ENCODE measurements around the gene HCFC1. TPM values are rescaled to one million over a fixed set of nuclear protein-coding genes. Genes with fewer than 3 reads are reported as not detected.
A peak's percentile ranks its signal among the peaks of the same experiment; 100 is the strongest.

The HCFC1 gene
- total and polyA plus RNA-seq, 7 donors = 7.4 to 57.3 (median 25.8) TPM

- Histone ChIP-seq H3K9me3 (no peaks in the 10 kb centered on the region), H3K27me3 (no peaks in the 10 kb centered on the region), H3K4me3 (no peak overlapping the region), H3K36me3 (peaks cover 0 to 26% (median 6%) of the 10 kb centered on the region in 4 donors), H3K4me1 (peaks cover 0 to 40% (median 28%) of the 10 kb centered on the region in 4 donors), H3K27ac (peak overlapping the region in 1 of 4 donors; percentile 71)
- WGBS, 2 donors = 90 to 94% methylated on average over 31 of the region's 31 CpGs
- no peak for DNase-seq
- intact Hi-C loops (cut with DNase I) = loop anchor here (5.0 kb wide), 1 partner anchor 148 kb away; the partner anchor contains the start of gene SRPK3
- TF ChIP-seq EP300 (IDR thresholded peaks at IDR 0.05) (no peak), POLR2AphosphoS5 (IDR thresholded peaks at IDR 0.05) (no peak), POLR2A (IDR thresholded peaks at IDR 0.05) (no peak)
- TF ChIP-seq, protein P1, sequence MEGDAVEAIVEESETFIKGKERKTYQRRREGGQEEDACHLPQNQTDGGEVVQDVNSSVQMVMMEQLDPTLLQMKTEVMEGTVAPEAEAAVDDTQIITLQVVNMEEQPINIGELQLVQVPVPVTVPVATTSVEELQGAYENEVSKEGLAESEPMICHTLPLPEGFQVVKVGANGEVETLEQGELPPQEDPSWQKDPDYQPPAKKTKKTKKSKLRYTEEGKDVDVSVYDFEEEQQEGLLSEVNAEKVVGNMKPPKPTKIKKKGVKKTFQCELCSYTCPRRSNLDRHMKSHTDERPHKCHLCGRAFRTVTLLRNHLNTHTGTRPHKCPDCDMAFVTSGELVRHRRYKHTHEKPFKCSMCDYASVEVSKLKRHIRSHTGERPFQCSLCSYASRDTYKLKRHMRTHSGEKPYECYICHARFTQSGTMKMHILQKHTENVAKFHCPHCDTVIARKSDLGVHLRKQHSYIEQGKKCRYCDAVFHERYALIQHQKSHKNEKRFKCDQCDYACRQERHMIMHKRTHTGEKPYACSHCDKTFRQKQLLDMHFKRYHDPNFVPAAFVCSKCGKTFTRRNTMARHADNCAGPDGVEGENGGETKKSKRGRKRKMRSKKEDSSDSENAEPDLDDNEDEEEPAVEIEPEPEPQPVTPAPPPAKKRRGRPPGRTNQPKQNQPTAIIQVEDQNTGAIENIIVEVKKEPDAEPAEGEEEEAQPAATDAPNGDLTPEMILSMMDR (IDR thresholded peaks at IDR 0.05) = no peak
Observed at GRCh38 chrX:153930011-153930910, 41.4 kb downstream of the HCFC1 start.

- 81 to 84% methylated on average over 10 of the region's 10 CpGs for WGBS, 2 donors
Observed at GRCh38 chrX:153929576-153929975, 42.0 kb downstream of the HCFC1 start.

GRCh38 chrX:153928846-153929245 is 42.8 kb downstream of the HCFC1 start:
- intact Hi-C loops (cut with DNase I) = loop anchor here (1.0 to 5.0 kb wide), 2 partner anchors 42 to 137 kb away; partner anchors contain the start of genes HCFC1, IDH3G and SSR4
- Histone ChIP-seq H3K4me1 (peaks cover 0 to 31% (median 23%) of the 10 kb centered on the region in 4 donors), H3K36me3 (peaks cover 0 to 26% (median 6%) of the 10 kb centered on the region in 4 donors), H3K27ac (peak overlapping the region; percentile 70 to 90 (median 74)), H3K9me3 (no peaks in the 10 kb centered on the region), H3K27me3 (no peaks in the 10 kb centered on the region), H3K4me3 (peak overlapping the region in 1 of 4 donors; percentile 63)
- no peak for DNase-seq
- 7 to 25% methylated on average over 9 of the region's 9 CpGs for WGBS, 2 donors
- no peak for TF ChIP-seq EP300 (IDR thresholded peaks at IDR 0.05)
- TF ChIP-seq, protein P1 (IDR thresholded peaks at IDR 0.05) = no peak
- no peak for TF ChIP-seq POLR2A (IDR thresholded peaks at IDR 0.05)
- TF ChIP-seq POLR2AphosphoS5 (IDR thresholded peaks at IDR 0.05) = no peak

More at GRCh38 chrX:153929576-153929975, 42.0 kb downstream of the HCFC1 start:
- TF ChIP-seq POLR2AphosphoS5 (IDR thresholded peaks at IDR 0.05) (no peak), EP300 (IDR thresholded peaks at IDR 0.05) (no peak), POLR2A (IDR thresholded peaks at IDR 0.05) (no peak)
- TF ChIP-seq, protein P1 (IDR thresholded peaks at IDR 0.05) = no peak
- no peak for DNase-seq
- peaks cover 0 to 38% (median 27%) of the 10 kb centered on the region in 4 donors for H3K4me1 ChIP-seq
- H3K4me3 ChIP-seq = no peak overlapping the region
- H3K27me3 ChIP-seq = no peaks in the 10 kb centered on the region
- H3K27ac ChIP-seq = peak overlapping the region in 1 of 4 donors; percentile 71
- no peaks in the 10 kb centered on the region for H3K9me3 ChIP-seq
- H3K36me3 ChIP-seq = peaks cover 0 to 26% (median 6%) of the 10 kb centered on the region in 4 donors
- intact Hi-C loops (cut with DNase I) = loop anchor here (5.0 kb wide), 1 partner anchor 137 kb away; the partner anchor contains the start of genes IDH3G and SSR4

DNA sequence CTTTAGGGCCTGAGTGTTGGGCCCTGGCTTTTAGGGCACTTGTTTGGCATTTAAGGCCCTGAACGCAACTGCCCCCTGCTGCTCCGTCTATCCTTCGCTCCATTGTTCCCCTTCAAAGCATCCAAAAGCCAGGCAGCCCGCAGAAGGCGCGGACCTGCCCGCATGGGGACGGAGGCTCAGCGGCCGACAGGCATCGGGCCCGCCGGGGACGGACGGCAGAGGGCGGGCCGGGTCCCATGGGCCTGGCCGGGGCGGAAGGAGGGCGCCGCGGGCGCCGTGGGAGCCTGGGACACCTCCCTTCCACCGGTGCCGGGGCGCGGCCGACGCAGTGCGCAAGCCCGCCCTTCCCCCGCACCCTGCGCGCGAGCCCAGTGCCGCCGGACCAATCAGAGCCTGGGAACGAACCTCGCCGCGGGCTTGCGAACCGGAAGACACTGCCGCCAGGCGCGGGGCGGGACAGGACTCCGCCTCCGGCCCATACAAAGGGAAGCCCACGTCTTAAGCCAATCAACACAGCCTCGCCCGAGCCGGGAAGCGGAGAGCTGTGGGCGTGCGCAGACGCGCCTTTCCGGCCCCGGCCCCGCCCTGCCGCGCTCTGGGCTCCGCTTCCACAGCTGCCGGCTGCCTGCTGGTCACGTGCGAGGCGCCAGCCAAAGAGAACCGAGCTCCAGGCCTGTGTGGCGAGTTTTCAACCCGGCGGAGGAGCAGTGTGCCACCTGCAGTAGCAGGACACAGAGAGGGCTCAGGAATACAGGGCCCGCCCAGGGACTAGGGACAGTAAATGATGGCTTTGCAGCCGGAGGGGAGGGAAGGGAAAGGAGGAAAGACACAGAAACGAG is 43.5 kb downstream of the HCFC1 start:
- peak overlapping the region; percentile 42 to 63 (median 60) for H3K4me3 ChIP-seq
- peaks cover 0 to 29% (median 21%) of the 10 kb centered on the region in 4 donors for H3K4me1 ChIP-seq
- intact Hi-C loops (cut with DNase I) = loop anchor here (1.0 to 5.0 kb wide), 2 partner anchors 43 to 136 kb away; partner anchors contain the start of genes HCFC1, IDH3G and SSR4
- peak; percentile 98 for DNase-seq
- TF ChIP-seq POLR2A (IDR thresholded peaks at IDR 0.05) (peak in 1 of 2 donors; percentile 30), POLR2AphosphoS5 (IDR thresholded peaks at IDR 0.05) (peak; percentile 21 to 79 (median 66)), EP300 (IDR thresholded peaks at IDR 0.05) (no peak)
- TF ChIP-seq, protein P1 (IDR thresholded peaks at IDR 0.05) = peak in 1 of 4 experiments; percentile 25
- no peaks in the 10 kb centered on the region for H3K27me3 ChIP-seq
- no peaks in the 10 kb centered on the region for H3K9me3 ChIP-seq
- 0% methylated on average over 76 of the region's 76 CpGs for WGBS, 2 donors
- H3K36me3 ChIP-seq = peaks cover 0 to 26% (median 6%) of the 10 kb centered on the region in 4 donors
- peak overlapping the region; percentile 90 to 96 (median 95) for H3K27ac ChIP-seq
